HepG2 (cell line): Measurements from ENCODE around the gene IL11RA. TPM values are rescaled to one million over a fixed set of nuclear protein-coding genes. Genes with fewer than 3 reads are reported as not detected.

Experiments used
- ASH2L ChIP-seq: fragments of 300-600, 200-600 bp; sonication (generic); IDR thresholded peaks from 2 replicates; pipeline ENCODE4 v1.7.0; 2017; ENCODE audit warnings: low read depth, mild to moderate bottlenecking, moderate library complexity, mixed read lengths, low read length; ENCODE audit not compliant: insufficient read length
- CHD4 ChIP-seq: fragments of 200-600 bp; sonication (generic); IDR thresholded peaks from 2 replicates; pipeline ENCODE4 v1.7.0; 2017; ENCODE audit warnings: mild to moderate bottlenecking, low read length, borderline replicate concordance
- HBP1 ChIP-seq: IDR thresholded peaks from 2 replicates; pipeline ENCODE4 v1.6.1; 2016; ENCODE audit warnings: low read depth, control low read depth
- HOXA9 ChIP-seq: sonication (generic); formaldehyde crosslinking; IDR thresholded peaks from 2 replicates; pipeline ENCODE4 v1.8.1; 2022; ENCODE audit warnings: missing genetic modification reagents, mild to moderate bottlenecking, moderate library complexity, borderline replicate concordance
- MXD3 ChIP-seq: IDR thresholded peaks from 2 replicates; pipeline ENCODE4 v1.6.1; 2016; ENCODE audit warnings: mild to moderate bottlenecking, missing biosample characterization, missing genetic modification reagents
- MXD4 ChIP-seq: IDR thresholded peaks from 2 replicates; pipeline ENCODE4 v1.6.1; 2016; ENCODE audit warnings: mild to moderate bottlenecking, missing biosample characterization, missing genetic modification reagents
- PAXIP1 ChIP-seq: sonication (generic); formaldehyde crosslinking; conservative IDR thresholded peaks from 2 replicates; pipeline ENCODE4 v1.4.0; 2020; ENCODE audit warnings: mild to moderate bottlenecking, missing genetic modification reagents, moderate library complexity
- POLR2A ChIP-seq, 2 experiments: IDR thresholded peaks; 2 replicates each; pipeline ENCODE4 v1.6.1; 2011; ENCODE audit warnings: low read depth in 2 of 2, low read length in 2 of 2, mild to moderate bottlenecking in 1 of 2, moderate library complexity in 1 of 2; ENCODE audit not compliant: insufficient read depth in 1 of 2
- PPARG ChIP-seq: conservative IDR thresholded peaks from 2 replicates; pipeline ENCODE4 v1.6.1; 2016; ENCODE audit warnings: missing biosample characterization, missing genetic modification reagents
- RCOR2 ChIP-seq: IDR thresholded peaks from 2 replicates; pipeline ENCODE4 v1.6.1; 2016; ENCODE audit warnings: missing biosample characterization, missing genetic modification reagents
- SCMH1 ChIP-seq: sonication (generic); formaldehyde crosslinking; IDR thresholded peaks from 2 replicates; pipeline ENCODE4 v1.9.0; 2021; ENCODE audit warnings: missing genetic modification reagents, mild to moderate bottlenecking, borderline replicate concordance
- STAT5B ChIP-seq: sonication (generic); formaldehyde crosslinking; IDR thresholded peaks from 2 replicates; pipeline ENCODE4 v1.4.0; 2020; ENCODE audit warnings: missing genetic modification reagents
- THAP11 ChIP-seq: IDR thresholded peaks from 2 replicates; pipeline ENCODE4 v1.6.1; 2016; ENCODE audit warnings: missing biosample characterization, missing genetic modification reagents
- ZNF10 ChIP-seq: sonication (generic); formaldehyde crosslinking; IDR thresholded peaks from 2 replicates; pipeline ENCODE4 v1.4.0; 2020; ENCODE audit warnings: mild to moderate bottlenecking, low read depth, missing genetic modification reagents, borderline replicate concordance
- ZNF136 ChIP-seq: sonication (generic); formaldehyde crosslinking; IDR thresholded peaks from 2 replicates; pipeline ENCODE4 v1.8.1; 2022; ENCODE audit warnings: low read depth, mild to moderate bottlenecking, moderate library complexity, missing genetic modification reagents
- ZNF160 ChIP-seq: sonication (generic); formaldehyde crosslinking; IDR thresholded peaks from 2 replicates; pipeline ENCODE4 v1.8.0; 2022; ENCODE audit warnings: mild to moderate bottlenecking, inconsistent platforms, missing genetic modification reagents
- ZNF331 ChIP-seq: sonication (generic); formaldehyde crosslinking; IDR thresholded peaks from 2 replicates; pipeline ENCODE4 v1.4.0; 2020; ENCODE audit warnings: missing genetic modification reagents
- ZNF558 ChIP-seq: sonication (generic); formaldehyde crosslinking; IDR thresholded peaks from 2 replicates; pipeline ENCODE4 v1.9.0; 2022; ENCODE audit warnings: mild to moderate bottlenecking, missing genetic modification reagents, borderline replicate concordance
- ZNF614 ChIP-seq: IDR thresholded peaks from 2 replicates; pipeline ENCODE4 v1.6.1; 2018; ENCODE audit warnings: missing biosample characterization, missing genetic modification reagents, inconsistent platforms, borderline replicate concordance
- ZNF704 ChIP-seq: sonication (generic); formaldehyde crosslinking; IDR thresholded peaks from 2 replicates; pipeline ENCODE4 v1.8.1; 2023; ENCODE audit warnings: mild to moderate bottlenecking, inconsistent platforms, moderate library complexity, missing genetic modification reagents, borderline replicate concordance
- ZNF768 ChIP-seq: sonication (generic); formaldehyde crosslinking; IDR thresholded peaks from 2 replicates; pipeline ENCODE4 v1.4.0; 2020; ENCODE audit warnings: missing genetic modification reagents
- ZNF782 ChIP-seq: sonication (generic); formaldehyde crosslinking; IDR thresholded peaks from 2 replicates; pipeline ENCODE4 v1.4.0; 2020; ENCODE audit warnings: missing genetic modification reagents, mild to moderate bottlenecking, borderline replicate concordance
- polyA plus RNA-seq, 8 experiments: library from polyadenylated mRNA; depleted of rRNA in 3 of 8; stranded (reverse) in 7 of 8; unstranded in 1 of 8; fragments of >200 nt; fragmentation: Illumina TruSeq in 4 of 8; extraction: Trizol in 4 of 8; gene quantifications; 2 replicates each; pipeline versions ENCODE4 v1.2.1 to v1.2.3, GENCODE V29; 2011 to 2016; ENCODE audit warnings: low read depth in 4 of 8, missing spikeins in 1 of 8, mixed read lengths in 1 of 8; ENCODE audit not compliant: insufficient read depth in 1 of 8
- total RNA-seq, 5 experiments: library from RNA; depleted of rRNA; stranded (reverse); fragments of >200 nt; fragmentation: Illumina TruSeq; extraction: Trizol; gene quantifications; 2 replicates each; pipeline ENCODE4 v1.2.3, GENCODE V29; 2016; ENCODE audit warnings: low read depth in 1 of 5
- TF ChIP-seq, protein P1 (sequence below): sonication (generic); formaldehyde crosslinking; IDR thresholded peaks from 2 replicates; pipeline ENCODE4 v1.8.1; 2023; ENCODE audit warnings: missing genetic modification reagents, mild to moderate bottlenecking, borderline replicate concordance

The IL11RA gene
- total and polyA plus RNA-seq, 2 of the 13 experiments (the other 11 are each of a cell fraction or from before 2014, with no cell fraction given), result 2.0 to 4.2 TPM

DNA sequence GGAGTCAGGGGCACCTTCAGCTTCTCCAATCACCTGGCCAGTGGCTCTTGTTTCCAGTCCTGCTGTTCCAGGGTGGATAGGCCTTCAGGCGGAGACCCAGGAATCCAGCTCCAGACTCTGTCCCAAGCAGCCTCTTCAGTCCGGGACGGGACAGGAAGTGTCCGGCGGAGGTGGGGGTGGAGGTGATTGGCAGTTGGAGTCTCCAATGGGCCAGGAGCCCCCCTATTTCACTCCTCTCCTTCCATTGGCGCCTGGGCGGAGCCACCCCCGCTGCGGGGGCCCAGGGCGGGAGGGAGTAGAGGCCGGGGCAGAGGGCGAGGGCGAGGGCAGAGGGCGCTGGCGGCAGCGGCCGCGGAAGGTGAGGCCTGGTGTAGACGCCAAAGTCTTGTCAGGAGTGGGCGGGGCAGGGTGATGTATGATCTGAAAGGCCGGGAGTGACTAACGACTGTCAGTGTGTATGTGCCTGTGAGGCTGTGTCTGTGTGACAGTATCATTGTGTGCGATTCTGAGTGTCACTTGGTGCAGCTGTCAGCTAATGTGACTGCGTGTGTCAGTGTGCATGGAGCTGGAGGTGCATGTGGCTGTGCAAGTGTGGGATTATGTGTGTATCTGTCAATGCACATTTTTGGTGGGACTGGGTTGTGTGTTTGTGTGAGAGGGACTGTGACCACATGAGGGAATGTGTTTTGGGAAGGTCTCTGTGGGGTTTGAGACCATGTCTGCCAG lies at the start of gene IL11RA (continued):
- no peak for TF ChIP-seq ZNF160 (CRISPR knock-in tag)
- no peak for TF ChIP-seq ZNF782
- TF ChIP-seq RCOR2 (CRISPR knock-in tag), result no peak
- no peak for TF ChIP-seq CHD4
- 0 out of 2 replicates have a peak, but pooled peaks have one; percentile 73 for TF ChIP-seq ZNF136
- peak; percentile 88; the same call in 1 of the 2 replicates for TF ChIP-seq HOXA9 (CRISPR knock-in tag)
- no peak; the same call in 1 of the 2 replicates for TF ChIP-seq HBP1 (CRISPR knock-in tag)
- 0 out of 2 replicates have a peak, but pooled peaks have one; percentile 52 for TF ChIP-seq ZNF614 (CRISPR knock-in tag)
- TF ChIP-seq STAT5B (CRISPR knock-in tag), result no peak
- peak in 1 of 2 experiments; percentile 25; a peak in 1 of 4 replicates for TF ChIP-seq POLR2A (IDR thresholded peaks at IDR 0.05; ENCODE audit: insufficient read depth in 1 of 2, low read depth in 2 of 2, low read length in 2 of 2)
- peak; percentile 88 for TF ChIP-seq PAXIP1 (CRISPR knock-in tag)
- no peak for TF ChIP-seq SCMH1
- TF ChIP-seq MXD3, result 0 out of 2 replicates have a peak, but pooled peaks have one; percentile 53
- peak; percentile 70 for TF ChIP-seq THAP11 (CRISPR knock-in tag)
- 0 out of 2 replicates have a peak, but pooled peaks have one; percentile 6 for TF ChIP-seq ZNF558 (CRISPR knock-in tag)
- TF ChIP-seq, protein P1, sequence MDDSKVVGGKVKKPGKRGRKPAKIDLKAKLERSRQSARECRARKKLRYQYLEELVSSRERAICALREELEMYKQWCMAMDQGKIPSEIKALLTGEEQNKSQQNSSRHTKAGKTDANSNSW, result no peak
- TF ChIP-seq ASH2L, result peak; percentile 56
- no peak; the same call in 1 of the 2 replicates for TF ChIP-seq ZNF768
- no peak for TF ChIP-seq ZNF10 (CRISPR knock-in tag)
- no peak; the same call in 1 of the 2 replicates for TF ChIP-seq MXD4 (CRISPR knock-in tag)
- TF ChIP-seq ZNF331, result peak; percentile 39; the same call in 1 of the 2 replicates
- TF ChIP-seq ZNF704, result no peak
- TF ChIP-seq PPARG (CRISPR knock-in tag), result peak; percentile 39
